Ureter (tissue), 1 donor: ENCODE measurements around the gene COMMD1. TPM values are rescaled to one million over a fixed set of nuclear protein-coding genes. Genes with fewer than 3 reads are reported as not detected.
"Not testable (repeated sequence)": the region's sequence is repeated elsewhere in the genome, so short reads cannot be mapped to it uniquely, and the experiment has no call there.

ENCODE experiments used
- DNase-seq: peaks from one replicate; pipeline ENCODE4 v3.0.0-alpha.2; 2020; ENCODE audit warnings: low spot score
- total RNA-seq: library from RNA; stranded (reverse); gene quantifications from one replicate; pipeline ENCODE4 v1.2.4, GENCODE V29; 2023
- donor health status: DM: yes; HTN: yes; CAD: no.

COMMD1 gene
- total RNA-seq, 1 donor from 2014 or later = 34.0 TPM

DNA sequence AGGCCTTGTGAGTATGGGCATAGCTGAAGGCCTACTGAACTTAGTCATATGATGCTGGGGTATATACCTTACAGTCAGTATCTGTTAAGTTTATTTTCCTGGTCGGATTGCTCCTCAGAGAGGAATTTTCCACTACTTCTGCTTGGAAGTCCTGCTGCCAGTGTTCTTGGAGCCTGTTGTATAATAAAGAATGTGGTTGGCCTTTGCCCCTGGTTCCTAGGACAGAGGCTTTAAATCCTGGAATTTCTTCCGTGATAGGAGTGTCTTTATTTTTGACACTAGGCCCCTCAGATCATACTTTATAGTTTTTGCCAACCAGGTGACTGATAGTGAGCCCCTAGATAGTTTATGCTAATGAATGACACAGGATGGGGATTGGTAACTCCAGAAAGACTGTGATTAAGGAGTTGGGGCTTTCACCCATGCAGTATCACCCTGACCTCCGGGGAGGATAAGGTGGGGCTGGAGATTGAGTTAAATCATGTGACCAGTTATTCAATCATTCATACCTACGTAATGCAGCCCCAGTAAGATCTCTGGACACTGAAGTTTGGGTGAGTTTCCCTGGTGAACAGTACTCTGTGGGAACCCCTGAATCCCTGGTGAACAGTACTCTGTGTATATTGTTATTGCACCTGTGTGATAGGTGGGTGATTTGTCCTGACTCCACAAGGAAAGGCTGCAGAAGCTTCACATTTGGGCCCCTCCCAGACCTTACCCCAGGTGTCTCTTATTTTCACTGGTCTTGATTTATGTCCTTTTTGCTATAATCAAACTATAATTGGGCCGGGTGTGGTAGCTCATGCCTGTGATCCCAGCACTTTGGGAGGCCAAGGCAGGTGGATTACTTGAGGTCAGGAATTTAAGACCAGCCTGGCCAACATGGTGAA lies 56.9 kb downstream of the COMMD1 start:
- DNase-seq = no peak

DNA sequence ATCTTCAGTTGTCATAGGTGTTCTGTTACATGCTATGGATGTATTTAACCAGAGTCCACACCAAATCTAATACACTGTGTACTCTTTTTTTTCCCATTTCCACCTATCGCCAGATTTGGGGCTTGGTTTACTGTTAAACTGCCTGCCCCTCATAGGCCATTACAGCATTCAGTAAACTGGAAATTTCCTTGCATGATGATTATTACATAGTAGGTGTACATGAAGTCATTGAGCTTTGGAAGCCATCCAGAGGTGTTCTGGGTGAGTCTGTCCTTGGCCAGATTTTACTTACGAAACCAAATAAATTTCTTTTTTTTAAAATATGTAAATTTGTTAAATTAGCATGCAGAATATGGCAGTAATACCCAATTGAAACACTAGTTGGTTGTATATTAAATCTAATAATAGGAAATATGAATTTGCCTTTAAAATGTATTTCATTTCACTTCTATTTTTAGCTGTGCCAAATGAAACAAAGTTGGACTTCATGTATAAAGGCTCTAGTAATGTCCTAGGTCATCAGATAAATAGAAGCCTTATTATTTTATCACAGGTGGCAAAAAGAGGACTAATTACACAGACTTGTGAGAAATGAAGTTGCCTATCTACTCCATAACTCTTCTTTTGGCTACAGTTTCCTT lies 60.7 kb downstream of the COMMD1 start:
- no peak for DNase-seq

DNA sequence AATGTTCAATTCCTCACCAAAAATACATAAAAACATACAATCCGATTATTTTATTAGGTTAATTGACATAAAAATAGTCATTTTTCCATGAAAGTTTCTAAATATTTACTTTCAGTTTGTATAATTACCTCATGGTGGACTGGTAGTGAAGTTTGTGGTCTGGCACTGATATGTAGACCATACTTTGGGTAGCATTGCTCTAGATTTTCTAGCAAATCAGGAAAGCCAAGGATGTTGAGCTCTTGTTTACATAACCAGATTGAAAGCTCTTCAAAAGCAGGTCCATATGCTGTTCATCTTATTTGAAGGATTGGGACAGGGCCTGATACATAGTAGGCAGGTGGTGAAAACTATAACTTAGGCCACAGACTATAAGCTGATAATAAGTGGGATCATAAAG lies 61.8 kb downstream of the COMMD1 start:
- DNase-seq = no peak

DNA sequence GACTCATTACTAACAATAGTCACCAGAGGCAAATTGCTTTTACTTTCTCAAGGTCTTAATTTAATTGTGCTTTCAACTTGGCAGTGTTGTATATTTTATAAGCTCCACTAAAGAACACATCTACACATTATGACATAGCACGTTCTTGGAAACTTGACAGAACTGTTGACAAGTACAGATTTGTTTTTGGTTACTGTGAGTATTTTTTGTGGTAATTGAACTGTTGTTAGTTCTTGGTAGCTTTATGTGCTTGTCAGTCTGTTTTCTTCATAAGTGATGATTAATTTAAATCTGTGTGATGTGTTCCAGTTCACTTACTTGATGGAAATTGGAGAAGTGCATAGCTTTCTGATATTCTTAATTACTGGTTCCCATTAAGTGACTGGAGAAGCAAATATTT lies 63.9 kb downstream of the COMMD1 start:
- no peak for DNase-seq

DNA sequence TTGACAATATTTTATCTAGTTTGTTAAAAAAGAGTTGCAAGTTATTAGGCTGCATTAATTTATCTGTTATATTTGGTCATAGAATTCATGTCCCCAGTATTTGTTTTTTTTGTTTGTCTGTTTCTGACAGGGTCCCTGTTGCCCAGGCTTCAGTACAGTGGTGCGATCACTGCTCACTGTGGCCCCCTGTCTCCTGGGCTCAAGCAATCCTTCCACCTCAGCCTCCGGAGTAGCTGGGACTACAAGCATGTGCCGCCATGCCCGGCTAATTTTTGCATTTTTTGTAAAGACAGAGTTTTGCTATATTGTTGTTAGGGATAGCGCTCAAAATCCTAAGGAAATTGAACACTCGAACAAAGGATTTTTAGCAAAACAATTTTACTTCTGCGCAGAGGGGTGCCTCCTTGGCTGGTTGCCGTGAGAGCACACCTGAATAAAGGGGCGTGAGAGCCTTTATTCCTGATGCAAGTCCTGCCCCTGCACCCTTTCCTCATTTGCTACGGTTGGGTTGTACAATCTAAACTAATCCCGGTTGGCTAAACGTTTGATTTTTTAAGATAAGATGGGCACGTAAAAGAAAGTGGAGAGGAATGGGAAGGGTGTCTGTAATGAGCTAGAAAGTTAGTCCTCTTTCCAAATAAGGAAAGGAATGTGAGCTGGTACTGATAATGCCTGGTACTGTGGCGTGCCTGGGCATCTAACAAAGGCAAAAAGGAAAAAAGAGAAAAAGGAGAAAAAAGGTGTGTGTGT lies 65.5 kb downstream of the COMMD1 start:
- DNase-seq = no peak

DNA sequence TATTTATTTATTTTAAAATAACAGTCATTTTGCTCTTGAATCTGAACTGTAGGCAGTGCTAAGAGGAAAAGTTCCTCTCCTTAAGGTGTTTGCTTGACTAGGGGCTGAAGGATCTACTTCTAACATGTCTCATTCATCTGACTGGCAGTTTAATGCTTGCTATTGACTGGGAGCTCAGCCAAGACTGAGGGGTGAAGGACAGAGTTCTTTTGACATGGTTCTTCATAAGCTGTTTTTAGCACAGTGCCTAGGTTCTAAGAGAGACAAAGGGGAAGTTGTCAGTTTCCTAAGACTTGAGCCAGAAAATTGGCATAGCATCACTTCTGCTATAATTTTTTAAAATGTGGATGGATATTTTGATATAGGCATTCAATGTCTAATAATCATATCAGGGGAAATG lies 73.0 kb downstream of the COMMD1 start:
- no peak for DNase-seq

DNA sequence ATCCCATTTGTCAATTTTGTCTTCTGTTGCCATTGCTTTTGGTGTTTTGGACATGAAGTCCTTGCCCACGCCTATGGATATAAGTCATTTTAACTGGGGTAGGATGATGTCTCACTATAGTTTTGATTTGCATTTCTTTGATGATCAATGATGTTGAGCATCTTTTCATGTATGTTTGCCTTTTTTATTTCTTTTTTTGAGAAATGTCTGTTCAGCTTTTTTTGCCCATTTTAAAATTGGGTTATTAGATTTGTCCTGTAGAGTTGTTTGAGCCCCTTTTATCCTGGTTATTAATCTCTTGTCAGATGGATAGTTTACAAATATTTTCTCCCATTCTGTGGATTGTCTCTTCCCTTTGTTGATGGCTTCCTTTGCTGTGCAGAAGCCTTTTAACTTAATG lies 75.3 kb downstream of the COMMD1 start:
- no peak for DNase-seq

DNA sequence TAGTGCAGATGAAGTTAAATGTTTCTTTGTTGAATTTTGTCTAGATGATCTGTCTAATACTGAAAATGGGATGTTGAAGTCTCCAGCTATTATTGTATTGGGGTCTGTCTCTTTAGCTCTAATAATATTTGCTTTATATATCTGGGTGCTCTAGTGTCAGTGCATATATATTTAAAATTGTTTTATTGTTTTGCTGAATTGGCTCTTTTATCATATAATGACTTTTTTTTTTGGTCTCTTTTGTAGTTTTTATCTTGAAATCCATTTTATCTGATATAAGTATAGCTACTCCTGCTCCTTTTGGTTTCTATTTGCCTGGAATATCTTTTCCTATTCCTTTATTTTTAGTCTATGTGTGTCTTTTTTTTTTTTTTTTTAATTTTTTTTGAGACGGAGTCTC lies 79.2 kb downstream of the COMMD1 start:
- no peak for DNase-seq

DNA sequence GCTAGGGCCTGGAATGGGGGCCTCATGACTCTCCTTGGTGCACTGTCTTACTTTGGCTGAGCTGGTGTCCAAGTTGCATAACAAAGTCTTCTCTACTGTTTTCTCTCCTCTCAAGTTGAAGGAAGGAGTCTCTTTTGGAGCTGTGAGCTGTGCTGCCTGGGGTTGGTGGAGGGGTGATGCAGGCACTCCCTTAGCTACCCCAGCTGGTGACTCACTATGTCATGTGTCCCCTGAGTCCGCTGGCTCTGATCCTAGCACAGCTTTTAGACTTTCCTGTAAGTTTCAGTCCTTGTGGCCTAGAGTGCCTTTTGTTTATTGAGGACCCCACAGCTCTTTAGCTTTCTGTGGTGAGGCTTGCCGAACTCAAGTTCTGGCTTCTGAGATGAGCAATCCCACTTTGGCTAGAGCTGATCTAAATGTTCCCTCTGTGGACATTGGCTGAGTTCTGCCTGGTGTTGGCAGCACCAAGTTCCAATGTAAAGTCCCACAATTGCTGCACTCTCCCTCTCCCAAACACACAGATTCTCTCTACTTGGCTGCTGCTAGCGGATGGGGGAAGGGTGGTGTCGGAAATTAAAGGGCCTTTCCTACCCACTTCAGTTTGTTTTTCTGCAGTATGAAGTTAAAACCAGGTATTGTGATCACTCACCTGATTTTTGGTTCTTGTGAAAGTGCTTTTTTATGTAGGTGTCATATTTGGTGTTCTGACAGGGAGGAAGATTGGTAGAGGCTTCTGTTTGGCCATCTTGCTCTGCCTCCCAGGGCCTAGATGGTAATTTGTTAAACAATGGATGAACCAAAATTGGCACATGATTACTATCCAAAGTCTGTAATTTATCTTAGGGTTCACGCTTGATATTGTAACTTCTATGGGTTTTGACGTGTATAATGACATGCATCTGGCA lies 83.2 kb downstream of the COMMD1 start:
- no peak for DNase-seq

DNA sequence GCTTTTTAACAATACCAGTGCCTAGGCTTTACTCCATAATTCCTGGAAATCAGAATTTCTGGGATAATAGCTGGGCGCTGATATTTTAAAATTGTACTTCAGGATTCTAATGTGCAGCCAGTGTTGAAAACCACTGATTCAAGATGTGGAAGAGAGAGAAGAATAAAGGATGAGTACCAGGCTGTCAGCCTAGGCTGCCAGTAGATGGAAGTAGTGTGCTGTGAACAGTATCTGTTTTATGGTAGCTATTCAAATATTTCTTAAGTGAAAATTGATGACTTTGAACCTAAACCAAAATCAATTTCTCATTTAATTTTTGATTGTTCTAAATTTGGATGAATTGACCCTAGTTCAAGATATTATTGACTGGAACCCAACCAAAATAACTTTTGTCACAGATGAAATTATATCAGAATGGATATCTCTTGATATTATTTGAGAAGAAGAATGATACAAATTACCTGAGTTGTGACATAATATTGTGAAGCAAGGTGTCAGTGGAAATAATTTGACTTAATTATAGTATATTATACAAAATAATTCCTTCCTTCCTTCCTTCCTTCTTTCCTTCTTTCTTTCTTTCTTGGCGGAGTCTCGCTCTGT lies 88.0 kb downstream of the COMMD1 start:
- DNase-seq = no peak

DNA sequence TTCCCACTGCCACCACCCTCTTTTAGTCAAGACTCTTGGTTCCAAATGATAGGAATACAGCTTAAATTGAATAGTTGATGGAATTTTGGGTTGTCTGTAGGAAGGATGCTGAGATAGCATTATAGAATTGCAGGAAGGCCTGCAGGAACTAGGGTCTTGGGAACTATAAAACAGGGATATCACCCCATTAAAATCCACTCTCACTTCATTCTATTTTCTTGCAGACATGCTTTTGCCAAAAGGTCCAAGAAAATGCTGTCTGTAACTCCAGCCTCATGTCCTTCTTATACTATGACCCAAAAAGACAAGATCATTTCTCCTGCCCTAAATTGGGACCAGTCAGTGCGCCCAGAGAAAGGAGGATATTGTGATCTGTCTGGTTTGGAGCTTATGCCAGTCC lies 89.1 kb downstream of the COMMD1 start:
- DNase-seq = no peak

DNA sequence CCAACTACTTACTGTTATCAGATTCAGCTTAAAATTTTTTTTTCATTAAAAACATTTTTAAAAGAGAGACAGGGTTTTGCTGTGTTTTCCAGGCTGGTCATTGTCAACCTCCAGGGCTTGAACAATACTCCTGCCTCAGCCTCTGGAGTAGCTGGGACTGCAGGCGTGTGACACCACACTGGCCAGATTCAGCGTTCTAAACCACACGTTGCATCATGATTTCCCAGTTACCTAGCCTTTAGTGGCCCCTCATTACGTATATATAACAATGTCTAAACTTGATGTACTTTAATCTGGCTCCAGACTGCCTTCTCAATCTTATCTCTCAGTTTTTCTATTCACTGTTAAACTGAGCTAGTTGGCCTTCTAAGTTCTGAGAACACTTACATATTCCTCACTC lies 89.6 kb downstream of the COMMD1 start:
- DNase-seq = no peak

DNA sequence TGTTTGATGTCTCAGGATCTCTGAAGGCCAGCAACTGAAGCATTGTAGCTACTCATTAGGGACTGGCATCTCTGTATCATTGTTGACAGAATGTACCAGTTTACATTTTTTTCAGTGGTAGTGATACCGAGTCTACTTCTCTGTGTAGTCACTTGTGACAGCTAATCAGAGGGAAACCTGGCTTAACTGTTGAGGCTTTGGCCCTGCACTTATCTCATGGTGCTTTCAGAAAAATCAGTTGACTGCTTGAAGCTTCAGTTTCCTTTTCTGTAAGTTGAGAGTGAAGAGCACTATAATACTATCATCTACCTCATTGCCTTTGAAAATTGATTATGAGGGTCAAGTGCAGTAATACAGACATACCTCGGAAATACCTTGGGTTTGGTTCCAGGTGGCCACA lies 90.0 kb downstream of the COMMD1 start:
- no peak for DNase-seq

DNA sequence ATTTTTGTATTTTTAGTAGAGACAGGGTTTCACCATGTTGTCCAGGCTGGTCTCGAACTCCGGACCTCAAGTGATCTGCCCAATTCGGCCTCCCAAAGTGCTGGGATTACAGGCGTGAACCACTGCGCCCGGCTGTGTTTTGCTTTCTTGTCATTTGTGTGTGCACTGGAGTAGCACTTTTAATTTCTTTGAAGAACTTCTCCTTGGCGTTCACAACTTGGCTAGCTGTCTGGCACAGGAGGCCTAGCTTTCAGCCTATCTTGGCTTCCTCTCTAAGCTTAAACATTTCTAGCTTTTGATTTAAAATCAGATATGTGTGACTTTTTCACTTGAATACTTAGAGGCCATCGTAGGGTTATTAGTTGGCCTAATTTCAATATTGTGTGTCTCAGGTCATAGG lies 93.0 kb downstream of the COMMD1 start:
- no peak for DNase-seq

DNA sequence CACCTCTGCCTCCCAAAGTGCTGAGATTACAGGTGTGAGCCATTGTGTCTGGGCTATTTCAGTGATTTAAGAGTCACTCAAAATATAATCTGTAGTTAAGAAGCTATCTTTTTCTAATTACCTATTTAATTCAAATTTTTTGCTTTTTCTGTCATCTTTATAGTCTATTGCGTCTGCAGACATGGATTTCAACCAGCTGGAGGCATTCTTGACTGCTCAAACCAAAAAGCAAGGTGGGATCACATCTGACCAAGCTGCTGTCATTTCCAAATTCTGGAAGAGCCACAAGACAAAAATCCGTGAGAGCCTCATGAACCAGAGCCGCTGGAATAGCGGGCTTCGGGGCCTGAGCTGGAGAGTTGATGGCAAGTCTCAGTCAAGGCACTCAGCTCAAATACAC lies 95.1 kb downstream of the COMMD1 start:
- DNase-seq = no peak

DNA sequence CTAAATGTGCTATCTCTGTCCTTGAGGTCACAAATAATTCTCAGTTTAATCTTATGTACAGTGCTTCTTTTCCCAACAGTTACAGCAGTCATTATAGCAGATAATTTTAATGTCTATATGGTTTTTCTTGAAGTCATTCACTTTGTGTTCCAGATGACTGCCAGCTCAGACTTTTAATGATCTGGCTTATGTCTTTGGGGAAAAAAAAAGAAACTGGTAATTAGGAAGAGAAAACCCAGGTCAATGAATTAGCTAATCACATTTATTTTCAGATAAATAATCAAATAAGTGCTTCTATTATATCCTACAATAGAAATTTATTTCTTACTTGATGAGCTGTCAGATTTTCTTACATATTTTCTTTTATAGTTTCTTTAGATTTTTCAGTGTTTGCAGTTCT lies 96.0 kb downstream of the COMMD1 start:
- DNase-seq = no peak

DNA sequence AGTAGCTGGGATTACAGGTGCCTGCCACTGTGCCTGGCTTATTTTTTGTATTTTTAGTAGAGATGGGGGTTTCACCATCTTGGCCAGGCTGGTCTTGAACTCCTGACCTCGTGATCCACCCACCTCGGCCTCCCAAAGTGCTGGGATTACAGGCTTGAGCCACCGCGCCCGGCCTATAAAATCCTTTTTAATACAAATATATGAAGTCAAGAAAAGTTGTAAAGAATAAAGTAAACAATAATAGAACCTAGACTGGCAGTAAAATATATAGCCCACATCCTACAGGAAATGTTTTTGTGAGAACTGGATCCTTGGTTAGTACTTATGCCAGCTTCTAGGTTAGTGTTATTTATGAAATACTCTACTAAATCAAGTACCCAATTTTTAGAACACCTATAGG lies 99.0 kb downstream of the COMMD1 start:
- DNase-seq = not testable (repeated sequence)

DNA sequence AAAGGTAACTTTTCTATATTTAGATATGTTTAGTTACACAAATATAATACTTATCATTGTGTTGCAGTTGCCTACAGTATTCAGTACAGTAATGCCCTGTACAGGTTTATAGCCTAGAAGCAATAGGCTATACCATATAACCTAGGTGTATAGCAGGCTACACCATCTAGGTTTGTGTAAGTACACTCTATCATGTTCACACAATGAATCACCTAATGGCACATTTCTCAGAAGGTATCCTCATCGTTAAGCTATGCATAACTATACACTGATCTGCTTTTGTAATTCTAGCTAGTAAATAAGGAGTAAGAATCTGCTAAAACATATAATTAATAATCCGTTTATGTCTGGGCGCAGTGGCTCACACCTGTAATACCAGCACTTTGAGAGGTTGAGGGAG lies 102.1 kb downstream of the COMMD1 start:
- no peak for DNase-seq

DNA sequence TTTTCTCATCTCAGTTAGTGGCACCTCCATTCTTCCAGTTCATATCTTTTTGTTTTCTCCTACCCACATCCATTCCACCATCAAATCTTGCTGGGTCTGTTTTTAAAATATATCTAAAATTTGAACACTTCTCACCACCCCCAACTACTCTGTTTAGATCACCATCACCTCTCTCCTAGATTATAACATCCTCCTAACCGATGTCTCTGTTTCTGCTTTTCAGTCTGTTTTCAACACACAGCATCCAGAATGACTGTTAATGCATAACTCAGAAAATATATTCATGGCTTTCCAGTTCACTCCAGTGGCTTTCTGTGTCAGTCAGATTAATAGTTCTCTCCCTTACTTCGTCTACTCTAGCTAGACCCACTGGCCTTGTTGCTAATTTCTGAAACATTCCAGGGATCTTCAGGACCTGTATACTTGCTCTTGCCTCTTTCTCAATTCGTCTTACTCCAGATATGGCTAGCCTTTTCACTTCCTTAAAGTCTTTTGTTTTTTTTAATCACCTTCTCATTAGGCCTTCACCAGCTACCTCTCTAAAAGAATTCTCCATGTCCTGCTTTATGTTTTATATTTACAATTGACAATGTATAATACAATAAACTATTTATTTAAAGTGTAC lies 105.3 kb downstream of the COMMD1 start:
- no peak for DNase-seq

DNA sequence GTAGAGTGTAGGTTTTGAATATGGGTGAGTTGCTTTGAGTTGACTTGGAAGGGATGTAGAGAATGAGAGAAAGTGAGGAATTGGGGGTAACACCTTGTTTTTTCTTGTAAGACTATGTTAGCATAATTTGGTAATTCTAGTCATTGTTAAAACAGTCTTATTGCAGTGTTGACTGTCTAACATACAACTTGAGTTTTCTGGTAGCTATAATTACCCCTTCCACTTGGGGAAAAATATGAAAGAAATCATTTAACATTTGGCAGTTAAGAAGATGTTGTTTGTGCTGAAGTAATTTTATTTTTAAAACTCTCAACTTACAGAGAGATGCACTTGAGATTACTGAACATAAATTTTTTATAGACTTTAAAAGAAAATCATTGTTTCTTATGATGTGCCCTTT lies 108.2 kb downstream of the COMMD1 start:
- DNase-seq = no peak

DNA sequence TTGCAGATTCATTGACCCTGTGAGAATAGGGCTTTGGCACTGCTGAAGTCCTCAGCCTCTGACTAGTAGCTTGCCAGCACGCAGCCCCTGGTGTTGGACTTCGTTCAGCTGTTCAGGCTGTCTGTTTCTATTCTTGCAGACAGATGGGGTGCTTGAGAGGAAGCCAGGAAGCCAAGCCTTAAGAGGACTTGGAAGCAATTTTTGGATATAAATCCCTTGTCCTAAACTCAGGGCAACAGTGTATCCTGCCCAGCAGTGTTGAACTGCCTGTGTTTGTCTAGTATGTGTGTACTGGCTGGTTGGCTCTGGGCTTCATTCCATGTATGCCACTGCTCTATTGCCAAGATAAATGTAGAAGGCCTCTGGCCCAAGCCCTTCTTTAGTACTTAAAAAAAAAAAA lies 108.6 kb downstream of the COMMD1 start:
- DNase-seq = peak; percentile 52
